SK-N-MC (cell line): ENCODE data around the gene ZFP92.

Source experiments
- EZH2 ChIP-seq: fragments of 200-600 bp; sonication (generic); IDR thresholded peaks from one replicate; pipeline ENCODE4 v1.6.1; 2017; ENCODE audit warnings: antibody characterized with exemption
- FOXP2 ChIP-seq: optimal IDR thresholded peaks from 2 replicates; pipeline ENCODE3; 2011; ENCODE audit warnings: mild to moderate bottlenecking, moderate library complexity; ENCODE audit not compliant: insufficient read depth; ENCODE audit errors: extremely low read length, control extremely low read depth
- POLR2AphosphoS5 ChIP-seq: IDR thresholded peaks from 2 replicates; pipeline ENCODE4 v1.6.1; 2012; ENCODE audit warnings: mild to moderate bottlenecking, low read depth, low read length, borderline replicate concordance

DNA sequence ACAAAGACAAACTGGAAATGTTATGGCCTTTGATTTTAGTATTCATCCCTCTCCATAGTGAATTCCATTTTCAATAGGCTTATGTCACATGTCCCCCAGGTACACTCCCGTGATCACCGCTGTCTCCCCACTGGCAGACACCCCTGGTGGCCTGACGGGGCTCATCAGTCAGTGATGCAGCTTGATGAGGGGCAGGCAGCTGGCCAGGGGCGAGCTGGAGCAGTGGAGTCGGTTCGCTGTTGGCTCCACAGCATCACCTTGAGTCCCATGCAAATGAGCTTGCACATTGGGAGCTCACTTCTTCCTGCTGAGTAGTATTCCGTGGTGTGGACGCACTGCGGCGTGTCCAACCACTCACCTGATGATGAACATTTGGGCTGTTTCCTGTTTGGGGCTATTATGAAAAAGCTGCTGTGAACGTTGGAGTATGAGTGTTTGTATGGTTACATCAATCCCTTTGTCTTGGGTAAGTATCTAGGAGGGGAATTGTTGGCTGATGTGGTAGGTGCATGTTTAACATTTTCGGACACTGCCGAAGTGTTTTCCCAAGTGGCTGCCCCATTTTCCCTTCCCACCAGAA lies 29.4 kb downstream of the ZFP92 start:
- TF ChIP-seq EZH2 (no peak), FOXP2 (no peak), POLR2AphosphoS5 (no peak)
